ENCODE results near the gene FAM168A. TPM values are rescaled to one million over a fixed set of nuclear protein-coding genes. Genes with fewer than 3 reads are reported as not detected.
A peak's percentile ranks its signal among the peaks of the same experiment; 100 is the strongest.

The FAM168A gene

DNA sequence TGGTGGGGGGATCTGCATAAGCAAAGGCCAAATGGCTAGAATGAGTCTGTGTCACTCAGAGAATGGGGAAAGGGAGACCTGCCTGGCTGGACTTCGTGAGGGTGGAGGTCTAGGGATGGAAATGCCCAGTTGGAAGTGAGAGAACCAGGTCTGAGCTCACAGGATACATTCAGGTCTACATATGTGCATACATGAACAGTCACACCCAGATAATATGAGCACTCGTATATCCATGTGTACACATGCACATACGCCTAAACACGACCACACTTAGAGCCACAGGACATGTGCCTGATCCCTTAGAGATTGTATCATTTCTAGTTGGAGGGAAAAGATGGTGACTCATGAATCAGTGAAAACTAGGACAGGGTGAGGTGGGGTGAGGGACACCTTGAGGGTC, 242.8 kb downstream of the FAM168A start:
- no peaks in the 10 kb centered on the region for H3K27me3 ChIP-seq (ENCODE audit: control insufficient read depth, insufficient read depth, low read length)
- H3K4me1 ChIP-seq (ENCODE audit: control insufficient read depth, insufficient read depth, low read length), result peaks cover 25% of the 10 kb centered on the region
- H3K9ac ChIP-seq (ENCODE audit: low read depth, low read length), result no peak overlapping the region
- H3K4me3 ChIP-seq (ENCODE audit: low read length), result no peak overlapping the region
- H3K4me2 ChIP-seq (ENCODE audit: low read length), result no peak overlapping the region
- peaks cover 41% of the 10 kb centered on the region for H3K36me3 ChIP-seq (ENCODE audit: insufficient read depth, low read length)
- H3K9me3 ChIP-seq (replicated peaks; ENCODE audit: low read length), result no peaks in the 10 kb centered on the region

DNA sequence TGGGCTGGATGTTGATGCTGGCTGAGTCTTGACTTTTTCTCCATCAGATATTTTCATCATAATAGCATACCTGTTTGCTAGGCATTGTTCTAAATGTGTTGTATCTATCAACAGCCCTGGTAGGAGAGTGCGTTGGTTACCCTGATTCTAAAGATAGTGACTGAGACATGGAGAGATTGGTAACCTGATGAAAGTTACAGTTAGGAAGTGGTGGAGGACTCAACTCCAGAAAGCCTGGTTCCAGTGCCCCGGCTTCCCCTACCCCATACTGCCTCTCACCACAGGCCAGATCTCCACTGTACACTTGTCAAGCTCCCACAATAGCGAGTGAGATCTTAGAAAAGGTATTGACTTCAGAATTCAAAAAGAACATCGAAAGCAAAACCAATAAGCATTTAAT, 244.5 kb downstream of the FAM168A start:
- H3K4me3 ChIP-seq (ENCODE audit: low read length), result no peak overlapping the region
- H3K4me2 ChIP-seq (ENCODE audit: low read length), result no peak overlapping the region
- peaks cover 10% of the 10 kb centered on the region for H3K4me1 ChIP-seq (ENCODE audit: control insufficient read depth, insufficient read depth, low read length)
- peaks cover 32% of the 10 kb centered on the region for H3K36me3 ChIP-seq (ENCODE audit: insufficient read depth, low read length)
- no peaks in the 10 kb centered on the region for H3K27me3 ChIP-seq (ENCODE audit: control insufficient read depth, insufficient read depth, low read length)
- H3K9ac ChIP-seq (ENCODE audit: low read depth, low read length), result no peak overlapping the region
- H3K9me3 ChIP-seq (replicated peaks; ENCODE audit: low read length), result no peaks in the 10 kb centered on the region

- peaks cover 27% of the 10 kb centered on the region for H3K36me3 ChIP-seq (ENCODE audit: insufficient read depth, low read length)
- H3K4me2 ChIP-seq (ENCODE audit: low read length), result peak overlapping the region; percentile 19
- H3K4me3 ChIP-seq (ENCODE audit: low read length), result no peak overlapping the region
- H3K9ac ChIP-seq (ENCODE audit: low read depth, low read length), result peak overlapping the region; percentile 37
- no peaks in the 10 kb centered on the region for H3K9me3 ChIP-seq (replicated peaks; ENCODE audit: low read length)
- H3K27me3 ChIP-seq (ENCODE audit: control insufficient read depth, insufficient read depth, low read length), result no peaks in the 10 kb centered on the region
- H3K4me1 ChIP-seq (ENCODE audit: control insufficient read depth, insufficient read depth, low read length), result peaks cover 3% of the 10 kb centered on the region
Measured at GRCh38 chr11:73350908-73351636, 246.8 kb downstream of the FAM168A start.

Small RNA genes within 50 kb of the gene (small RNA-seq; reads per million reads assigned to genes)
- not detected for gene AP000763.2
- not detected for gene HMGN2P38
